ENCODE results near the gene GATA2. TPM values are rescaled to one million over a fixed set of nuclear protein-coding genes. Genes with fewer than 3 reads are reported as not detected.

GATA2 gene
- total and polyA plus RNA-seq, 2 of the 13 experiments (the other 11 are each of a cell fraction or from before 2014, with no cell fraction given), result 3.5 to 6.2 TPM

DNA sequence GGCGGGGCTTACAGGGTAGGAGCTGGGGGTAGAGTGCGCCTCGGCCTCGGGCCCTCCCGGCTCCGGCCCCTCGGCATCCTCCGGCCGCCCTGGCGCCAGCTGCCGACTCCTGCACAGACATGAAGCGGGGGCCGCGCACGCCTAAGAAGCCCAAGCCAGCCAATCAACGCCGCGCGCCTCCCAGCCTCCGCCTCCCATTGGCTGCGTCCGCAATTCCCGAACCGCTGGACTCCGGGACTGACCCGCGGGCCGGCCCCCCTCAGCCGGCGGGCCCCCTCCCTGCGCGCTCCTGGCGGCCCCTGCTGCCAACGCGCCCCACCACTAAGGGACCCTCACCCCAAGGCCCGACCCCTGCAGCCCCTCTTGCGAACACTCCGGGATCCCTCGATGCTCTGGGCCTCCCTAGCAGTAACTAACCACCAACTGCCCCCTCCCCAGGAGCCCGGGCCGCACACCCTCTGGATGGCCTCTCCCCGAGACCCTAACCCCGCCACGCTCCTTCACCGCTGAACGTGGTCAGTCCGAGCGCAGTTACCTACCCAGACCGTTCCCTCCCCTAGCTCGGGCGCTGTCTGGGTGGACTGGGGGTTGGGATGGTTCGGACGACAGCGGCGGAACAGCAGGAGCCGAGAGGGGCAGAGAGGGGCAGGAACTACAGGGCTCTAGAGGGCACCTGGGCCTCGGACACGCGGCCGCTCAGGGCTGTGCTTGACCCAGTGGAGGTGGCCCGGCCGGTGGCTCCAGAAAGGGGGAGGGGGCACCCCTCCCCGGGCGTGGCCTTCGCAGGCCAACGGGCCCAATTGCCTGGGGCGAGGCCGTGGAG is 5.0 kb downstream of the GATA2 start (continued):
- TF ChIP-seq FOXA1 (IDR thresholded peaks at IDR 0.05) (no peak), FOXA1 (CRISPR knock-in tag; IDR thresholded peaks at IDR 0.05) (no peak), PTBP1 (IDR thresholded peaks at IDR 0.05; ENCODE audit: low read depth, low read length, poor library complexity, severe bottlenecking) (no peak), BCL6 (CRISPR knock-in tag; IDR thresholded peaks at IDR 0.05) (peak; percentile 32; the same call in 1 of the 2 replicates), NAIF1 (CRISPR knock-in tag; IDR thresholded peaks at IDR 0.05; ENCODE audit: borderline replicate concordance) (no peak), MXI1 (IDR thresholded peaks at IDR 0.05; ENCODE audit: borderline replicate concordance, low read depth, low read length) (no peak), NFE2L2 (IDR thresholded peaks at IDR 0.05; ENCODE audit: low read length) (no peak), ELF1 (CRISPR knock-in tag; IDR thresholded peaks at IDR 0.05) (no peak), AGO2 (optimal IDR thresholded peaks at IDR 0.05; ENCODE audit: low read depth, low read length) (peak; percentile 70), TBP (CRISPR knock-in tag; IDR thresholded peaks at IDR 0.05) (no peak), ZNF616 (CRISPR knock-in tag; IDR thresholded peaks at IDR 0.05; ENCODE audit: low read depth) (peak; percentile 84; the same call in 1 of the 2 replicates), ZNF546 (CRISPR knock-in tag; conservative IDR thresholded peaks at IDR 0.05) (peak; percentile 73; the same call in 1 of the 2 replicates), PLRG1 (conservative IDR thresholded peaks at IDR 0.05) (no peak), RARA (CRISPR knock-in tag; IDR thresholded peaks at IDR 0.05) (0 out of 2 replicates have a peak, but pooled peaks have one; percentile 8), SP2 (CRISPR knock-in tag; IDR thresholded peaks at IDR 0.05) (peak; percentile 74), ZNF746 (CRISPR knock-in tag; IDR thresholded peaks at IDR 0.05) (no peak; the same call in 1 of the 2 replicates), ZFAT (CRISPR knock-in tag; conservative IDR thresholded peaks at IDR 0.05) (no peak), ZBTB7A (CRISPR knock-in tag; IDR thresholded peaks at IDR 0.05) (peak; percentile 87), PHF5A (CRISPR knock-in tag; IDR thresholded peaks at IDR 0.05; ENCODE audit: low read depth, unreplicated experiment) (no peak), ZSCAN25 (CRISPR knock-in tag; IDR thresholded peaks at IDR 0.05) (peak; percentile 74)
- TF ChIP-seq, protein P1, sequence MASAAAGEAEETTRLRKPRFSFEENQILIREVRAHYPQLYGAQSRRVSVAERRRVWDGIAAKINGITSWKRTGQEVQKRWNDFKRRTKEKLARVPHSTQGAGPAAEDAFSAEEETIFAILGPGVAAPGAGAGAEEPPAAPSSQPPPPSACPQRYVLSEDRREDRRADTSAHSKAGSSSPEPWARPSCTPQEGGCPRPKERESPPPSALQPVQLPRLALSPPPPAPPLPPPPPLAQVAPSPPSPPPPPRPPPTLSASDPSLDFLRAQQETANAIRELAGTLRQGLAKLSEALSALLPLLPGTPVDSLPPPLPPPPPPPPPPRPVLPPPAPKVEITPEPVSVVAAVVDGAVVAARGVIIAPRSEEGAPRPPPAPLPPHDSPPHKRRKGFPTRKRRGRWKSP (CRISPR knock-in tag; IDR thresholded peaks at IDR 0.05), result peak; percentile 86
- TF ChIP-seq, protein P2, sequence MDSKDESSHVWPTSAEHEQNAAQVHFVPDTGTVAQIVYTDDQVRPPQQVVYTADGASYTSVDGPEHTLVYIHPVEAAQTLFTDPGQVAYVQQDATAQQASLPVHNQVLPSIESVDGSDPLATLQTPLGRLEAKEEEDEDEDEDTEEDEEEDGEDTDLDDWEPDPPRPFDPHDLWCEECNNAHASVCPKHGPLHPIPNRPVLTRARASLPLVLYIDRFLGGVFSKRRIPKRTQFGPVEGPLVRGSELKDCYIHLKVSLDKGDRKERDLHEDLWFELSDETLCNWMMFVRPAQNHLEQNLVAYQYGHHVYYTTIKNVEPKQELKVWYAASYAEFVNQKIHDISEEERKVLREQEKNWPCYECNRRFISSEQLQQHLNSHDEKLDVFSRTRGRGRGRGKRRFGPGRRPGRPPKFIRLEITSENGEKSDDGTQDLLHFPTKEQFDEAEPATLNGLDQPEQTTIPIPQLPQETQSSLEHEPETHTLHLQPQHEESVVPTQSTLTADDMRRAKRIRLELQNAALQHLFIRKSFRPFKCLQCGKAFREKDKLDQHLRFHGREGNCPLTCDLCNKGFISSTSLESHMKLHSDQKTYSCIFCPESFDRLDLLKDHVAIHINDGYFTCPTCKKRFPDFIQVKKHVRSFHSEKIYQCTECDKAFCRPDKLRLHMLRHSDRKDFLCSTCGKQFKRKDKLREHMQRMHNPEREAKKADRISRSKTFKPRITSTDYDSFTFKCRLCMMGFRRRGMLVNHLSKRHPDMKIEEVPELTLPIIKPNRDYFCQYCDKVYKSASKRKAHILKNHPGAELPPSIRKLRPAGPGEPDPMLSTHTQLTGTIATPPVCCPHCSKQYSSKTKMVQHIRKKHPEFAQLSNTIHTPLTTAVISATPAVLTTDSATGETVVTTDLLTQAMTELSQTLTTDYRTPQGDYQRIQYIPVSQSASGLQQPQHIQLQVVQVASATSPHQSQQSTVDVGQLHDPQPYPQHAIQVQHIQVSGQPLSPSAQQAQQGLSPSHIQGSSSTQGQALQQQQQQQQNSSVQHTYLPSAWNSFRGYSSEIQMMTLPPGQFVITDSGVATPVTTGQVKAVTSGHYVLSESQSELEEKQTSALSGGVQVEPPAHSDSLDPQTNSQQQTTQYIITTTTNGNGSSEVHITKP (CRISPR knock-in tag; IDR thresholded peaks at IDR 0.05; ENCODE audit: low read depth), result no peak; the same call in 1 of the 2 replicates
- TF ChIP-seq, protein P3, sequence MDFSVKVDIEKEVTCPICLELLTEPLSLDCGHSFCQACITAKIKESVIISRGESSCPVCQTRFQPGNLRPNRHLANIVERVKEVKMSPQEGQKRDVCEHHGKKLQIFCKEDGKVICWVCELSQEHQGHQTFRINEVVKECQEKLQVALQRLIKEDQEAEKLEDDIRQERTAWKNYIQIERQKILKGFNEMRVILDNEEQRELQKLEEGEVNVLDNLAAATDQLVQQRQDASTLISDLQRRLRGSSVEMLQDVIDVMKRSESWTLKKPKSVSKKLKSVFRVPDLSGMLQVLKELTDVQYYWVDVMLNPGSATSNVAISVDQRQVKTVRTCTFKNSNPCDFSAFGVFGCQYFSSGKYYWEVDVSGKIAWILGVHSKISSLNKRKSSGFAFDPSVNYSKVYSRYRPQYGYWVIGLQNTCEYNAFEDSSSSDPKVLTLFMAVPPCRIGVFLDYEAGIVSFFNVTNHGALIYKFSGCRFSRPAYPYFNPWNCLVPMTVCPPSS (IDR thresholded peaks at IDR 0.05), result no peak
- TF ChIP-seq, protein P4, sequence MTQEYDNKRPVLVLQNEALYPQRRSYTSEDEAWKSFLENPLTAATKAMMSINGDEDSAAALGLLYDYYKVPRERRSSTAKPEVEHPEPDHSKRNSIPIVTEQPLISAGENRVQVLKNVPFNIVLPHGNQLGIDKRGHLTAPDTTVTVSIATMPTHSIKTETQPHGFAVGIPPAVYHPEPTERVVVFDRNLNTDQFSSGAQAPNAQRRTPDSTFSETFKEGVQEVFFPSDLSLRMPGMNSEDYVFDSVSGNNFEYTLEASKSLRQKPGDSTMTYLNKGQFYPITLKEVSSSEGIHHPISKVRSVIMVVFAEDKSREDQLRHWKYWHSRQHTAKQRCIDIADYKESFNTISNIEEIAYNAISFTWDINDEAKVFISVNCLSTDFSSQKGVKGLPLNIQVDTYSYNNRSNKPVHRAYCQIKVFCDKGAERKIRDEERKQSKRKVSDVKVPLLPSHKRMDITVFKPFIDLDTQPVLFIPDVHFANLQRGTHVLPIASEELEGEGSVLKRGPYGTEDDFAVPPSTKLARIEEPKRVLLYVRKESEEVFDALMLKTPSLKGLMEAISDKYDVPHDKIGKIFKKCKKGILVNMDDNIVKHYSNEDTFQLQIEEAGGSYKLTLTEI (CRISPR knock-in tag; conservative IDR thresholded peaks at IDR 0.05), result no peak
